Activated CD4-positive, CD25-positive, alpha-beta regulatory T cell treated with anti-CD3 and anti-CD28 coated beads, Interleukin-2, amount 50 U/mL, for 16 hours (primary cell): Measurements from ENCODE around the gene BLTP1.

ENCODE experiments used
- DNase-seq: peaks from one replicate; pipeline ENCODE4 v3.0.0-alpha.2; 2020; ENCODE audit warnings: low read depth, low spot score

The BLTP1 gene

GRCh38 chr4:122171323-122171722 lies 19.2 kb downstream of the BLTP1 start:
- no peak for DNase-seq

DNA sequence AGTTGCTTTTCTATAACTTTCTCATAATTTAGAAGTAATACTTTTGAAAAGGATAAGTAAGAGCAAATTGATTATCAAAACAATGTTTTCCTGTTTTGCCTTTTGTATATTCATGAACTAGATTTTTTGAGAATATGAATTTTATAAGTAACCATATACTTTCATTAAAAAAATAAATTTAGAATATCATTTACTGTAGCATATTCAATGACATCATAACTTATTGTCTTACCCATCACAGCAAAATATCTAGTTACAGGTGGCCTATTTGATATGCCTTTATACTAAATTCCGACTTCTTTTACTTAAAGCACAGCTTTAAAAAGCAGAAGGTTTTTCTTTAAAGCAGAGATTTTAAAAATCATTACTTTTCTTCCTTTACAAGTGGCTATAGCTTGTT lies 20.1 kb downstream of the BLTP1 start:
- DNase-seq, result no peak

DNA sequence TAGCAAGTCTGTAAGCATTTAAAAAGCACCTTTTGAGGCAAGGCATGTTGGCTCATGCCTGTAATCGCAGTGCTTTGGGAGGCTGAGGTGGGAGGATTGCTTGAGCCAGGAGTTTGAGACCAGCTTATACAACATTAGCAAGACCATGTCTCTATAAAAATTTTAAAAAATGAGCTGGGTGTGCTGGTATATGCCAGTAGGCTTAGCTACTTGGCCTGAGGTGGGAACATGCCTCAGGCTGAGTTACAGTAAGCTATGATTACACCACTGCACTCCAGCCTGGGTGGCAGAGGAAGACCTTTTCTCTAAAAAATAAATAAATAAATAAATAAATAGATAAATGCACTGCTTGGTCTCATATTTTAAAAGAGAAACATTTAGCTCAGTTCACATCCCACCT lies 26.8 kb downstream of the BLTP1 start:
- DNase-seq, result no peak

GRCh38 chr4:122195718-122196117 lies 43.6 kb downstream of the BLTP1 start:
- DNase-seq, result no peak
